ENCODE results near the gene ZNF512B.
"Not testable (repeated sequence)": the region's sequence is repeated elsewhere in the genome, so short reads cannot be mapped to it uniquely, and the experiment has no call there.

Gene ZNF512B

DNA sequence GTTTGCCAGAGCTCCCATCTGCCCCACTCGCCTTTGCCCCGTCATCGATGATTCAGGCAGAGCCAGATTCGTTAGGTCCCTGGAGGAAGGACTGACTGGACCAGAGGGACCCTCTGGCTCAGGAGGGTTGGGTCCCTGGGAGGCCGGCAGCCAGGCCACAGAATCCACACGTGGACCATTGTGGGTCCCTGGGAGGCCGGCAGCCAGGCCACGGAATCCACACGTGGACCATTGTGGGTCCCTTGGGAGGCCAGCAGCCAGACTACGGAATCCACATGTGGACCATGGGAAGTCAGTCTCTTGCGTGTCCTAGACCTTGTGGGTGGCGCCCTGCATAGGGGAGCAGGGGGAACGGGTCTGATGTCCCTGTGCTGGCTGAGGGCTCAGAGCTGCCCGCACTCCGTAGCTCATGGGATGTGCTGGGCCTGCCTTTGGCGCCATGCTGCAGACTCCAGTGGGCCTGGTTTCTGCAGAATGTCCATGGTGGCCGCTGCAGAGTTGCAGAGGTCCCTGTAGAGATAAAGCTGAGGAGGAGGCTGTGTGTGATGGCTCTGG lies 37.0 kb downstream of the ZNF512B start:
- Histone ChIP-seq H3K36me3 (ENCODE audit: control insufficient read depth, insufficient read depth, low read length) (no peaks in the 10 kb centered on the region), H3K9ac (no peak overlapping the region)

DNA sequence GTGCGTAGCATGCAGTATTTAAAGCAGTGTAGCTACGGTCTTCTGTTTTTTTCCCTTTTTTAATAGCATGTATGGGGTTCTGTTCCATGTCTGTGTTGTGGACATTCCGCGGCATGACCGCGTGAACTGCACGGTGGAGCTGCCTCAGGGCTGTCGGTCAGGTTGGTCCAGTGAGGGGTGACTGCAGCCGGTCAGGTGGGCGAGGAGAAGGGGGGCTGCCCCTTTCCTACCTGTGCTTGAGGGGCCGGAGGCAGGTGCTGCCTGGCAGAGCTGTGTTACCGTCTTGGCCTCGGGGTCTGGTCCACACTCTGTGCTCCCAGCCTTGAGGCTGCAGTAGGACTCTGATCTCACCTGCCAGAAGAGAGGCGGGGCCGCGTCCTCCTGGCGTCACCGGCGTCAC lies 38.0 kb downstream of the ZNF512B start:
- Histone ChIP-seq H3K4me3 (ENCODE audit: low read depth, low read length) (no peak overlapping the region), H3K4me1 (no peaks in the 10 kb centered on the region), H3K27ac (no peak overlapping the region), H3K27me3 (ENCODE audit: control insufficient read depth, insufficient read depth, low read length) (no peaks in the 10 kb centered on the region), H2AFZ (no peak overlapping the region), H3K36me3 (ENCODE audit: control insufficient read depth, insufficient read depth, low read length) (no peaks in the 10 kb centered on the region), H3K9me3 (ENCODE audit: control insufficient read depth, low read length) (no peaks in the 10 kb centered on the region), H3K4me2 (ENCODE audit: low read length) (no peak overlapping the region), H3K79me2 (peaks cover 37% of the 10 kb centered on the region), H3K9ac (no peak overlapping the region)
- TF ChIP-seq, protein P1, sequence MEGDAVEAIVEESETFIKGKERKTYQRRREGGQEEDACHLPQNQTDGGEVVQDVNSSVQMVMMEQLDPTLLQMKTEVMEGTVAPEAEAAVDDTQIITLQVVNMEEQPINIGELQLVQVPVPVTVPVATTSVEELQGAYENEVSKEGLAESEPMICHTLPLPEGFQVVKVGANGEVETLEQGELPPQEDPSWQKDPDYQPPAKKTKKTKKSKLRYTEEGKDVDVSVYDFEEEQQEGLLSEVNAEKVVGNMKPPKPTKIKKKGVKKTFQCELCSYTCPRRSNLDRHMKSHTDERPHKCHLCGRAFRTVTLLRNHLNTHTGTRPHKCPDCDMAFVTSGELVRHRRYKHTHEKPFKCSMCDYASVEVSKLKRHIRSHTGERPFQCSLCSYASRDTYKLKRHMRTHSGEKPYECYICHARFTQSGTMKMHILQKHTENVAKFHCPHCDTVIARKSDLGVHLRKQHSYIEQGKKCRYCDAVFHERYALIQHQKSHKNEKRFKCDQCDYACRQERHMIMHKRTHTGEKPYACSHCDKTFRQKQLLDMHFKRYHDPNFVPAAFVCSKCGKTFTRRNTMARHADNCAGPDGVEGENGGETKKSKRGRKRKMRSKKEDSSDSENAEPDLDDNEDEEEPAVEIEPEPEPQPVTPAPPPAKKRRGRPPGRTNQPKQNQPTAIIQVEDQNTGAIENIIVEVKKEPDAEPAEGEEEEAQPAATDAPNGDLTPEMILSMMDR (IDR thresholded peaks at IDR 0.05), result no peak

More for the DNA sequence above, 37.0 kb downstream of the ZNF512B start:
- H3K27ac ChIP-seq, result no peak overlapping the region
- H3K79me2 ChIP-seq, result peaks cover 40% of the 10 kb centered on the region
- no peaks in the 10 kb centered on the region for H3K9me3 ChIP-seq (ENCODE audit: control insufficient read depth, low read length)
- H3K4me2 ChIP-seq (ENCODE audit: low read length), result no peak overlapping the region
- H3K4me3 ChIP-seq (ENCODE audit: low read depth, low read length), result no peak overlapping the region
- no peaks in the 10 kb centered on the region for H3K27me3 ChIP-seq (ENCODE audit: control insufficient read depth, insufficient read depth, low read length)
- H2AFZ ChIP-seq, result no peak overlapping the region
- no peaks in the 10 kb centered on the region for H3K4me1 ChIP-seq
- TF ChIP-seq, protein P1 (IDR thresholded peaks at IDR 0.05), result no peak

DNA sequence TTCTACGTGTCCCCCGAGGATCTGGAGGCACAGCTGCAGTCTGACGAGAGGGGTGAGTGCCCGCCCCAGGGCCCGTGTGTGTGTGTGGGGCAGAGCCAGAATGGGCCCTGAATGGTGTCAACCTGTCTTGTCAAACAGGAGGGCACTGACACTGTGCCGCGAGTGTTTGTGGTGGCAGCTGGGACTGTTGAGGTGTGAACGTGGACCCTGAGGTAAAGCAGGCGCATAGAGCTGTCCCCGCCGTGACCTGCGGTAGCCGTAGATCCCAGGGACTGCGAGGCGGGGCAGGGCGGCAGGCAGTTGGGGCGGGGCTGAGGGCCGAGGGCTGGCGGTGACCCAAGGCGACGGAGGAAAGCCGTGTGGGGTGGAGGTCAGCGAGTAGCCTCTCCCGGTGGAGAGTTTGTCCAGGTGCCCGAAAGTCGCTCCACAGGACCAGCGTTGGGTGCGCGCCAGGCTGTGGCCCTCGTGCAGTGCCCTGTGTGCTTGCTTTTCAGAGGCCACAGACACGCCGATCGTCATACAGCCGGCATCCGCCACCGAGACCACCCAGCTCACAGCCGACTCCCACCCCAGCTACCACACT lies 38.7 kb downstream of the ZNF512B start:
- Histone ChIP-seq H3K36me3 (ENCODE audit: control insufficient read depth, insufficient read depth, low read length) (no peaks in the 10 kb centered on the region), H2AFZ (no peak overlapping the region), H3K27me3 (ENCODE audit: control insufficient read depth, insufficient read depth, low read length) (no peaks in the 10 kb centered on the region), H3K9ac (no peak overlapping the region), H3K4me1 (no peaks in the 10 kb centered on the region), H3K79me2 (peaks cover 37% of the 10 kb centered on the region), H3K4me2 (ENCODE audit: low read length) (no peak overlapping the region), H3K9me3 (ENCODE audit: control insufficient read depth, low read length) (no peaks in the 10 kb centered on the region), H3K27ac (no peak overlapping the region), H3K4me3 (ENCODE audit: low read depth, low read length) (no peak overlapping the region)
- TF ChIP-seq, protein P1 (IDR thresholded peaks at IDR 0.05), result no peak

DNA sequence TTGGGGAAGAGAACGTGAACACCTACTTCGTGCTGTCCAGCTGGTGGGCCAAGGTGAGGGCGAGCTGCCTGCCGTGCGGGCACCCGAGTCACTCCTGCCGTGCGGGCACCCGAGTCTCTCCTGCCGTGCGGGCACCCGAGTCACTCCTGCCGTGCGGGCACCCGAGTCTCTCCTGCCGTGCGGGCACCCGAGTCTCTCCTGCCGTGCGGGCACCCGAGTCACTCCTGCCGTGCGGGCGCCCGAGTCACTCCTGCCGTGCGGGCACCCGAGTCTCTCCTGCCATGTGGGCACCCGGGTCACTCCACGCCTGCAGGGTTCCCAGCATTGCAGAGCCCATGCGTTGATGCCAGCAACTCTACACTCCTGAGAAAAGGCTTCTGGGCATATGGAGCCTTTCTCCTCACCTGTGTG lies 40.3 kb downstream of the ZNF512B start:
- not testable (repeated sequence) for H3K4me2 ChIP-seq (ENCODE audit: low read length)

DNA sequence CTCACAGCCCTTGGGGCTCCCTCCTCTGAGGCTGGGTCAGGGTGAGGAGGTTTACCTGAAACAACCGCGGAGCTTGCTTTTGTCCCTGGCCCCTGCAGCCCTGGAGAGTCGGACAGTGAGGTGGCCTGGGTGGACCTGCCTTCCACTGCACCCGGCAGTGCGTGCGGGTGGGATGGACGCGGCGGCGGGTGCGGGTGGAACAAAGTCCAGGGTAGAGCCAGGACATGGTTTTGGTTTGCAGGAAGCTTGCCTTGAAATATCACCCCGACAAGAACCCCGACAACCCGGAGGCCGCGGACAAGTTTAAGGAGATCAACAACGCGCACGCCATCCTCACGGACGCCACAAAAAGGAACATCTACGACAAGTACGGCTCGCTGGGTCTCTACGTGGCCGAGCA lies 40.7 kb downstream of the ZNF512B start:
- Histone ChIP-seq H3K9ac (no peak overlapping the region), H3K4me2 (ENCODE audit: low read length) (no peak overlapping the region), H3K4me3 (ENCODE audit: low read depth, low read length) (no peak overlapping the region), H3K27ac (no peak overlapping the region), H3K9me3 (ENCODE audit: control insufficient read depth, low read length) (no peaks in the 10 kb centered on the region), H3K27me3 (ENCODE audit: control insufficient read depth, insufficient read depth, low read length) (no peaks in the 10 kb centered on the region), H3K36me3 (ENCODE audit: control insufficient read depth, insufficient read depth, low read length) (no peaks in the 10 kb centered on the region), H2AFZ (no peak overlapping the region), H3K4me1 (no peaks in the 10 kb centered on the region), H3K79me2 (peaks cover 48% of the 10 kb centered on the region)
- TF ChIP-seq, protein P1 (IDR thresholded peaks at IDR 0.05), result no peak

More for the DNA sequence above, 40.3 kb downstream of the ZNF512B start:
- peaks cover 45% of the 10 kb centered on the region for H3K79me2 ChIP-seq
- H3K4me3 ChIP-seq (ENCODE audit: low read depth, low read length); H3K9me3 ChIP-seq (ENCODE audit: control insufficient read depth, low read length); H3K9ac ChIP-seq; H3K27me3 ChIP-seq (ENCODE audit: control insufficient read depth, insufficient read depth, low read length); H3K4me1 ChIP-seq; H3K36me3 ChIP-seq (ENCODE audit: control insufficient read depth, insufficient read depth, low read length); H2AFZ ChIP-seq; H3K27ac ChIP-seq: not testable (repeated sequence)

All from parathyroid adenoma (tissue), 2 donors.